ENCODE results near the gene PRR5L.

Gene PRR5L

DNA sequence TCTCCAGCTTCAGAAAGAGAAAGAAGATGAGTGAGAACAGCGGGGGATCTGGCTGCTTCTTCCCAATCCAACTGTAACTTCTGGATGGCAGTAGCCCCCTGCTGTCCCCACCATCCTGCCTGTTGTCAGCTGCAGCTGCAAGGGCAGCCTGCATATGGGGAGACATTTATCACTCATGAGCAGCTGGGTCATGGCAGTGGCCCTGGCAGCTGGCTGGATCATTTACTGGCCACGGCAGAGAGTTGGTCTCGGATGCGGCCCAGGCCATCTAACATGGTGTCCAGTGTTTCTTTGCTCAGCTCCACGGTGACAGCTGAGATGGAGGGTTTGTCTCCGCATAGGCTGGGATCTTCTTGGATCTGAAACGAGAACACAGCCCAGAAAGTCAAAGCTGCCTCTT, 21.7 kb upstream of the PRR5L start:
- no peak overlapping the region for H3K4me3 ChIP-seq (ENCODE audit: low read depth, low read length)
- no peak for DNase-seq (ENCODE audit: low read depth)
- TF ChIP-seq, protein P1, sequence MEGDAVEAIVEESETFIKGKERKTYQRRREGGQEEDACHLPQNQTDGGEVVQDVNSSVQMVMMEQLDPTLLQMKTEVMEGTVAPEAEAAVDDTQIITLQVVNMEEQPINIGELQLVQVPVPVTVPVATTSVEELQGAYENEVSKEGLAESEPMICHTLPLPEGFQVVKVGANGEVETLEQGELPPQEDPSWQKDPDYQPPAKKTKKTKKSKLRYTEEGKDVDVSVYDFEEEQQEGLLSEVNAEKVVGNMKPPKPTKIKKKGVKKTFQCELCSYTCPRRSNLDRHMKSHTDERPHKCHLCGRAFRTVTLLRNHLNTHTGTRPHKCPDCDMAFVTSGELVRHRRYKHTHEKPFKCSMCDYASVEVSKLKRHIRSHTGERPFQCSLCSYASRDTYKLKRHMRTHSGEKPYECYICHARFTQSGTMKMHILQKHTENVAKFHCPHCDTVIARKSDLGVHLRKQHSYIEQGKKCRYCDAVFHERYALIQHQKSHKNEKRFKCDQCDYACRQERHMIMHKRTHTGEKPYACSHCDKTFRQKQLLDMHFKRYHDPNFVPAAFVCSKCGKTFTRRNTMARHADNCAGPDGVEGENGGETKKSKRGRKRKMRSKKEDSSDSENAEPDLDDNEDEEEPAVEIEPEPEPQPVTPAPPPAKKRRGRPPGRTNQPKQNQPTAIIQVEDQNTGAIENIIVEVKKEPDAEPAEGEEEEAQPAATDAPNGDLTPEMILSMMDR (IDR thresholded peaks at IDR 0.05; ENCODE audit: low read depth, low read length, missing control alignments) = no peak
- in situ Hi-C loops (cut with HindIII; ENCODE audit: low sequenced_read_pairs) = loop anchor here (25.0 kb wide), 1 partner anchor 112 kb away; no protein-coding TSS in a partner anchor

GRCh38 chr11:36278531-36279282, 17.4 kb upstream of the PRR5L start:
- in situ Hi-C loops (cut with HindIII; ENCODE audit: low sequenced_read_pairs) = no loop called here
- DNase-seq (ENCODE audit: low read depth) = no peak
- no peak overlapping the region for H3K4me3 ChIP-seq (ENCODE audit: low read depth, low read length)
- TF ChIP-seq, protein P1 (IDR thresholded peaks at IDR 0.05; ENCODE audit: low read depth, low read length, missing control alignments) = no peak

DNA sequence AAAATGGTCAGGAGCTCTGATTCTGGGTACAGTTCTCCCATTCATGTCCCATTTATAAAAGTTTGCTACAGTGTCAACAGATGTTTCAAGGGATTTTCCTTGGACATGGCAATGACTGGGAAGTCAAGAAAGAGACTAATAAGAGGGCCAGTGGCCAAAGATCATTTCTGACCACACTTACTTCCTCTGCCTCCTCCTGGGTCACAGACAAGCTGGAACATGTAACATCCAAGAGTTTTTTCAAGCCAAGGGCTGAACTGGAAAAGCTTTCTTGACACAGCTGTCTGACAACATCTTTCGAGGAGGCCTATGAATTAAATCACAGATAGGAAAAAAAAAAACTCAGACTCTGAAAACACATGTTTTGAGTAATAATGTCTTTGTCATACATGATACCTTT, 15.6 kb upstream of the PRR5L start:
- in situ Hi-C loops (cut with HindIII; ENCODE audit: low sequenced_read_pairs) = no loop called here
- no peak for DNase-seq (ENCODE audit: low read depth)

DNA sequence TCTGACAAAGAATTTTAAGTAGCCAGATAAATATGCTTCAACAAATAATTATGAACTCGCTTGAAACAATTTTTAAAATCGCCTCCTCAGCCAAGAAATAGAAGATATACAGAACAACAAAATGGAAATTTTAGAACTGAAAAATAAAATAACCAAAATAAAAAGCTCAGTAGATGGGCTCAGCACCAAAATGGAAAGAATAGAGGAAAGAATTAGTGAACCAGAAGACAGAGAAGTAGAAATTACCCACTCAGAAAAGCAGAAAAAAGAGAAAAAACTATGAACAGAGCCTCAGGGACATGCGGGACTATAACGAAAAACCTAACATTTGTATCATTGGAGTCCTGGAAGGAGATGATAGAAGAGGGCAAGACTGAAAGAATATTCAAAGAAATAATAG, 14.2 kb upstream of the PRR5L start:
- no peak for DNase-seq (ENCODE audit: low read depth)
- TF ChIP-seq, protein P1 (IDR thresholded peaks at IDR 0.05; ENCODE audit: low read depth, low read length, missing control alignments) = no peak
- in situ Hi-C loops (cut with HindIII; ENCODE audit: low sequenced_read_pairs) = no loop called here
- H3K4me3 ChIP-seq (ENCODE audit: low read depth, low read length) = no peak overlapping the region

More for the DNA sequence above, 15.6 kb upstream of the PRR5L start:
- no peak overlapping the region for H3K4me3 ChIP-seq (ENCODE audit: low read depth, low read length)
- TF ChIP-seq, protein P1 (IDR thresholded peaks at IDR 0.05; ENCODE audit: low read depth, low read length, missing control alignments) = no peak

DNA sequence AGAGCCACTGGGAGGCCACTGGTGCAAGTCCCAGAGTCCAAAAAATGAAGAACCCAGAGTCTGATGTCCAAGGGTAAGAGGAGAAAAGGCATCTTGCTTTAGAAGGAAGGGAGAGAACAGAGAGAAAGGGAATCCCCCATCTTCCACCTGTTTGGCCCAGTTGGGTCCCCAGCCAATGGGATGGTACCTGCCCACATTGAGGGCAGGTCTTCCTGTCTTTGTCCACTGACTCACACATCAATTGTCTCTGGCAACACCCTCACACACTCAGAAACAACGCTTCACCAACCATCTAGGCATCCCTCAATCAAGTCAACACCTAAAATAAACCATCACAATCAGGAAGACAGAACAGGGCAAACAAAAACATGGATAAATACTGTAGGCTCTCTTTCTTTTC, 13.2 kb upstream of the PRR5L start:
- DNase-seq (ENCODE audit: low read depth) = no peak
- no peak overlapping the region for H3K4me3 ChIP-seq (ENCODE audit: low read depth, low read length)
- TF ChIP-seq, protein P1 (IDR thresholded peaks at IDR 0.05; ENCODE audit: low read depth, low read length, missing control alignments) = no peak
- in situ Hi-C loops (cut with HindIII; ENCODE audit: low sequenced_read_pairs) = no loop called here

- peak overlapping the region; percentile 67 for H3K4me3 ChIP-seq (ENCODE audit: low read depth, low read length)
- in situ Hi-C loops (cut with HindIII; ENCODE audit: low sequenced_read_pairs) = no loop called here
- no peak for DNase-seq (ENCODE audit: low read depth)
- TF ChIP-seq, protein P1 (IDR thresholded peaks at IDR 0.05; ENCODE audit: low read depth, low read length, missing control alignments) = no peak
Measured at GRCh38 chr11:36288442-36289225, 7.5 kb upstream of the PRR5L start.
